ENCODE measurements around the gene HACD1. TPM values are rescaled to one million over a fixed set of nuclear protein-coding genes. Genes with fewer than 3 reads are reported as not detected.

The HACD1 gene
- total and polyA plus RNA-seq, 2 of the 4 experiments (the other 2 are of a cell fraction): 10.0 to 24.9 TPM

DNA sequence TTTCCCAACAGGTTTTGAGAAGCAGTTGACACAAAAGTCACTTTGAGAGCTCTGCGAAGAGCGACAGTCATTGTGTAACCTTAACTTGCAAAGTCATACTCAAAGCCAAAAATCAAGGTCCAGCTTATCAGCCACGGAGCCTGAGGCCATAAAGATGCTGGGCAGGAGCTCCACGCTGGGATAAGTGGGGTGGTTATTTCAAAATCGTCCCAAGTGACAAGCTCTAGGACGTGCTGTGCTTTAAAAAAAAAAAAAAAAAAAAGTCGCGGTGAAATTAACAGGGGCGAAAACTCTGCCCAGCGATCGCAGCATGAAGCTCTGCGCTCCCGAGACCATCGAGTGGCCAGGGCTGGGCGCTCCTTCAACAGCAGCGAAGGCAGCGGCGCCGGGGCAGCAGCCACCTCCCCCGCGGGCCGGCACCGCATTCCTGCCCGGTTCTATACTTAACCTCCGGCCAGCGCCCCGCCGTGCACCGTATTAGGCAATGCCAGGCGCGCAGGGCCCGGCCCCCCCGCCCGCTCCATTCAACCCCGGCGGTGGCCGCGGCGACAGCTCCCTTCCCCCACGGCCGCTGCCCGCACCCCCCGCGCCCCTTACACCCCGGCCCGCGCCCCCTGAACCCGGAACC lies 657 bp downstream of the HACD1 start:
- Histone ChIP-seq H2BK15ac (ENCODE audit: low read depth, low read length) (no peak overlapping the region), H3K4me2 (ENCODE audit: low read depth, low read length) (peak overlapping the region; percentile 90), H3K79me1 (ENCODE audit: low read depth in 1 of 2, low read length in 2 of 2) (peaks cover 7 to 24% of the 10 kb centered on the region in 2 experiments), H3K14ac (replicated peaks; ENCODE audit: low read depth, low read length) (peak overlapping the region; percentile 79), H2BK20ac (ENCODE audit: low read depth, low read length) (no peak overlapping the region), H3K36me3 (ENCODE audit: control insufficient read depth, insufficient read depth, low read length) (no peaks in the 10 kb centered on the region), H2AK5ac (ENCODE audit: low read depth, low read length) (peak overlapping the region; percentile 46; the same call in 1 of the 2 replicates), H4K8ac (ENCODE audit: low read depth in 2 of 2, low read length in 2 of 2) (peak overlapping the region; percentile 50 to 71), H2BK120ac (ENCODE audit: low read depth, low read length) (peak overlapping the region; percentile 14; the same call in 1 of the 2 replicates), H3K27ac (ENCODE audit: insufficient read depth, low read length) (peak overlapping the region; percentile 78), H3K4ac (ENCODE audit: low read depth, low read length) (peak overlapping the region; percentile 69), H3K18ac (ENCODE audit: low read depth, low read length) (peak overlapping the region; percentile 34), H2BK5ac (ENCODE audit: low read depth, low read length, poor library complexity, severe bottlenecking) (peak overlapping the region; percentile 79), H2AFZ (replicated peaks; ENCODE audit: low read length, poor library complexity) (peak overlapping the region; percentile 94), H4K91ac (ENCODE audit: insufficient read depth, low read depth, low read length) (peak overlapping the region; percentile 66), H3K27me3 (ENCODE audit: control insufficient read depth, insufficient read depth, low read length) (no peaks in the 10 kb centered on the region), H3K9me3 (ENCODE audit: control insufficient read depth, insufficient read depth, low read length) (no peaks in the 10 kb centered on the region), H4K5ac (ENCODE audit: low read depth, low read length) (peak overlapping the region; percentile 45), H2AK9ac (replicated peaks; ENCODE audit: low read depth, low read length, poor library complexity) (peak overlapping the region; percentile 91), H3K56ac (ENCODE audit: extremely low read depth, insufficient read depth, low read length) (peak overlapping the region; percentile 75; the same call in 1 of the 2 replicates), H3K4me1 (ENCODE audit: control insufficient read depth, insufficient read depth, low read length) (no peaks in the 10 kb centered on the region), H3K4me3 (ENCODE audit: insufficient read depth, low read depth, low read length) (peak overlapping the region; percentile 61), H3K9me1 (ENCODE audit: insufficient read depth, low read length) (no peaks in the 10 kb centered on the region), H4K20me1 (ENCODE audit: insufficient read depth, low read length) (no peaks in the 10 kb centered on the region; the same call in 1 of the 2 replicates), H3K23ac (ENCODE audit: low read depth, low read length) (peak overlapping the region; percentile 57), H3K9ac (ENCODE audit: low read depth, low read length) (peak overlapping the region; percentile 85)
- DNase-seq: peak; percentile 47
- dilution Hi-C loops (cut with HindIII; ENCODE audit: low sequenced_read_pairs, unreplicated experiment): no loop called here
- ChIA-PET CTCF (interaction anchor here (0.6 kb wide), 1 partner anchor 14 kb away, joined by 4 read pairs; no protein-coding TSS in a partner anchor), POLR2A (ENCODE audit: unreplicated experiment) (interaction anchor here (0.6 to 0.9 kb wide), 2 partner anchors 120 to 788 kb away, joined by 6 to 13 read pairs; no protein-coding TSS in a partner anchor)
- peak; percentile 73 for ATAC-seq (ENCODE audit: low read depth)
- intact Hi-C loops (cut with micrococcal nuclease): loop anchor here (2.0 kb wide), 2 partner anchors 28 to 58 kb away; partner anchors contain the start of gene STAM
- 18% methylated on average over 9 of the region's 48 CpGs; no CpG with 5 or more reads in 1 of the 2 experiments for WGBS, 2 experiments (ENCODE audit: extremely low coverage in 2 of 2, insufficient read length in 1 of 2)
- no TSS peak for BruUV-seq (replicated peaks)
- TF ChIP-seq CEBPB (IDR thresholded peaks at IDR 0.05; ENCODE audit: low read depth, low read length) (peak; percentile 76), MAZ (IDR thresholded peaks at IDR 0.05; ENCODE audit: borderline replicate concordance, low read depth, low read length) (peak; percentile 21; the same call in 1 of the 2 replicates), FOS (IDR thresholded peaks at IDR 0.05; ENCODE audit: low read depth, low read length) (no peak), RFX5 (IDR thresholded peaks at IDR 0.05; ENCODE audit: low read depth, low read length) (no peak)
- in situ Hi-C loops (cut with MboI; ENCODE audit: low sequenced_read_pairs): loop anchor here (25.0 kb wide), 1 partner anchor 779 kb away; no protein-coding TSS in a partner anchor

All from IMR-90 (cell line).